Measurements from ENCODE around the gene LRRC41. TPM values are rescaled to one million over a fixed set of nuclear protein-coding genes. Genes with fewer than 3 reads are reported as not detected.

The LRRC41 gene
- total and polyA plus RNA-seq, 4 donors = 22.0 to 58.4 (median 27.7) TPM

DNA sequence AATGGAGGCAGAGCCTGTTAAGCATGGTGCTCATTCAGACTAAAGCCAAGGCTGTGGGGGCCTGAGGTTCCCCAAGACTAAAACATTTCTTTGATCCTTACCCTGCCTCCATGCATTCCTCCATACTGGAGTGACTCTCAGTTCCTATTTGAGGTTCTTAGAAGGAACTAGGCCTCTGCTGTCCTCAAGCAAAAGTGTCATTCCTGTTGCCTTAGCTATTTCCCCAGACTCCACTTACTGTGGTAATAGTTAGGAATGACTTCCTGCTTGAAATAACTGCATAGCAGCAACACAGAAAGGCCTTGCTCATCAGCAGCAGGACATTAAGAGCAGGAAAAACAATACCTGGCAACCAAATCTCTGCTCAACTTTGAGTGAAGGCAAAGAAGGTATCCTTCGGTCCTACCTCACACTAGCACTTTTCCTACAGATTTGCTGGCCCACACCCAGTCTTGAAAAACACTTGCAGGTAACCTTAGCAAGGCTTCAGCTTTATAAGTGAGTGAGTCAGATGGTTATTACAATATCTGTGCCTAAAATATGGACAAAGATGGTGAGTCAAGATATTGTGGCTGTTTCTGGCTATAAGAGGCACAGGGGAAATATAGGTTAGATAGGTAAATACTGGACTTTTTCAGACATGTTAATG, 14.8 kb downstream of the LRRC41 start:
- no peak overlapping the region for H3K27ac ChIP-seq (ENCODE audit: low read depth in 1 of 2, low read length in 2 of 2)
- no peak for DNase-seq (ENCODE audit: low spot score)
- no peaks in the 10 kb centered on the region for H3K27me3 ChIP-seq (ENCODE audit: control insufficient read depth in 4 of 4, insufficient read depth in 4 of 4, low read length in 3 of 4)
- peaks cover 19 to 39% (median 24%) of the 10 kb centered on the region in 4 donors for H3K36me3 ChIP-seq (ENCODE audit: control insufficient read depth in 4 of 4, insufficient read depth in 3 of 4, low read depth in 1 of 4, low read length in 3 of 4)
- no peak overlapping the region for H3K4me3 ChIP-seq (ENCODE audit: low read depth in 1 of 3, low read length in 3 of 3)
- no peak overlapping the region for H3K9ac ChIP-seq (ENCODE audit: low read depth in 1 of 2, low read length in 2 of 2)
- H3K4me1 ChIP-seq (ENCODE audit: control insufficient read depth in 4 of 4, insufficient read depth in 4 of 4, low read length in 3 of 4) = no peaks in the 10 kb centered on the region
- TF ChIP-seq HNF4G (IDR thresholded peaks at IDR 0.05) = no peak
- TF ChIP-seq, protein P1, sequence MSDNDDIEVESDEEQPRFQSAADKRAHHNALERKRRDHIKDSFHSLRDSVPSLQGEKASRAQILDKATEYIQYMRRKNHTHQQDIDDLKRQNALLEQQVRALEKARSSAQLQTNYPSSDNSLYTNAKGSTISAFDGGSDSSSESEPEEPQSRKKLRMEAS (IDR thresholded peaks at IDR 0.05) = no peak
- TF ChIP-seq RXRA (IDR thresholded peaks at IDR 0.05) = no peak
- TF ChIP-seq TAF1 (conservative IDR thresholded peaks at IDR 0.05) = no peak
- no peak for TF ChIP-seq FOXA1 (IDR thresholded peaks at IDR 0.05)
- TF ChIP-seq, protein P2, sequence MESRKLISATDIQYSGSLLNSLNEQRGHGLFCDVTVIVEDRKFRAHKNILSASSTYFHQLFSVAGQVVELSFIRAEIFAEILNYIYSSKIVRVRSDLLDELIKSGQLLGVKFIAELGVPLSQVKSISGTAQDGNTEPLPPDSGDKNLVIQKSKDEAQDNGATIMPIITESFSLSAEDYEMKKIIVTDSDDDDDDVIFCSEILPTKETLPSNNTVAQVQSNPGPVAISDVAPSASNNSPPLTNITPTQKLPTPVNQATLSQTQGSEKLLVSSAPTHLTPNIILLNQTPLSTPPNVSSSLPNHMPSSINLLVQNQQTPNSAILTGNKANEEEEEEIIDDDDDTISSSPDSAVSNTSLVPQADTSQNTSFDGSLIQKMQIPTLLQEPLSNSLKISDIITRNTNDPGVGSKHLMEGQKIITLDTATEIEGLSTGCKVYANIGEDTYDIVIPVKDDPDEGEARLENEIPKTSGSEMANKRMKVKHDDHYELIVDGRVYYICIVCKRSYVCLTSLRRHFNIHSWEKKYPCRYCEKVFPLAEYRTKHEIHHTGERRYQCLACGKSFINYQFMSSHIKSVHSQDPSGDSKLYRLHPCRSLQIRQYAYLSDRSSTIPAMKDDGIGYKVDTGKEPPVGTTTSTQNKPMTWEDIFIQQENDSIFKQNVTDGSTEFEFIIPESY (IDR thresholded peaks at IDR 0.05) = no peak
- no peak for TF ChIP-seq HNF4A (conservative IDR thresholded peaks at IDR 0.05)
- TF ChIP-seq EGR1 (IDR thresholded peaks at IDR 0.05; ENCODE audit: low read depth in 2 of 2) = no peak
- no peak for TF ChIP-seq SP1 (IDR thresholded peaks at IDR 0.05)
- no peak for TF ChIP-seq FOXA2 (IDR thresholded peaks at IDR 0.05)
- no peak for TF ChIP-seq RAD21 (IDR thresholded peaks at IDR 0.05)
- TF ChIP-seq YY1 (IDR thresholded peaks at IDR 0.05) = no peak
- 97% methylated on average over 1 of the region's 1 CpG for WGBS
- no peaks in the 10 kb centered on the region for H3K9me3 ChIP-seq (ENCODE audit: control insufficient read depth in 4 of 4, low read length in 3 of 4)

DNA sequence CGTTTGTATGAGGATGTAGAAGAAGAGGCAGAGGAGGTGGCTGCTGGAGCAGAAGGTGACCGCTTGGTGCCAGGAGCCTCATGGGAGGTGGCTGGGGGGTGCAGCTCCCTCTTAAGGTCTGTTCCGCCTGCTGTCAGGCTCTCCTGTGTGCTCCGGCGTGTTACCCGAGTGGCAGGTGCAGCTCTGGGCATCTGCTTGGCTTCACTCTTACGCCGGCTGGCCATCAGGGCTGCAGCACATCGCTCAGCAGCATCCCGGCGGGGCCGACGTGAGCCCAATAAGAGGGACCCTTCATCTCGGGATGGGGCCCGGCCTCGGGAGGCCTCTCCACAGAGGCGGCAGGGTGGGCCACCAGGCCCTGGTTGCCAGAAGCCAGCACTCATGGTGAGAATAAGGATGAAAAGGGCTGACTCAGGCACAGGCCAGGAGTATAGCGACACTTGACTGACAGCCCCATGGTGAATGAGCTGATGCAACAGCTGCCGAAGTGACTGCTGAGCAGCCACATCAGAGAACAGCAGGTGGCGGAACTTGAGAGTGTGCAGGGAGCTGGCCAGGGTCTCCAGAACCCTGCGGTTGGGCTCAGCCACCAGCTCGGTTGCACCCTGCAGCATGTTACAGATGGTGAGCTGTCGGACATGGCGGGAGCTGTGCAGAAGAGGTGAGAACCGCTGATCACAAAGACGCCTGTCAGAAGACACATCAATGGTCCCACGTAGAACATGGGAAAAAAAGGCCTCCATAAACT, 17.5 kb downstream of the LRRC41 start:
- Histone ChIP-seq H3K36me3 (ENCODE audit: control insufficient read depth in 4 of 4, insufficient read depth in 3 of 4, low read depth in 1 of 4, low read length in 3 of 4) (peaks cover 20 to 47% (median 32%) of the 10 kb centered on the region in 4 donors), H3K9me3 (ENCODE audit: control insufficient read depth in 4 of 4, low read length in 3 of 4) (no peaks in the 10 kb centered on the region), H3K27me3 (ENCODE audit: control insufficient read depth in 4 of 4, insufficient read depth in 4 of 4, low read length in 3 of 4) (no peaks in the 10 kb centered on the region), H3K27ac (ENCODE audit: low read depth in 1 of 2, low read length in 2 of 2) (no peak overlapping the region), H3K4me1 (ENCODE audit: control insufficient read depth in 4 of 4, insufficient read depth in 4 of 4, low read length in 3 of 4) (no peaks in the 10 kb centered on the region), H3K9ac (ENCODE audit: low read depth in 1 of 2, low read length in 2 of 2) (no peak overlapping the region), H3K4me3 (ENCODE audit: low read depth in 1 of 3, low read length in 3 of 3) (no peak overlapping the region)
- no peak for TF ChIP-seq HNF4A (conservative IDR thresholded peaks at IDR 0.05)
- TF ChIP-seq EGR1 (IDR thresholded peaks at IDR 0.05; ENCODE audit: low read depth in 2 of 2) = no peak
- TF ChIP-seq HNF4G (IDR thresholded peaks at IDR 0.05) = no peak
- TF ChIP-seq JUND (IDR thresholded peaks at IDR 0.05) = no peak
- TF ChIP-seq YY1 (IDR thresholded peaks at IDR 0.05) = no peak
- TF ChIP-seq, protein P3, sequence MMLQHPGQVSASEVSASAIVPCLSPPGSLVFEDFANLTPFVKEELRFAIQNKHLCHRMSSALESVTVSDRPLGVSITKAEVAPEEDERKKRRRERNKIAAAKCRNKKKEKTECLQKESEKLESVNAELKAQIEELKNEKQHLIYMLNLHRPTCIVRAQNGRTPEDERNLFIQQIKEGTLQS (IDR thresholded peaks at IDR 0.05) = no peak
- no peak for TF ChIP-seq FOXA2 (IDR thresholded peaks at IDR 0.05)
- no peak for TF ChIP-seq TAF1 (conservative IDR thresholded peaks at IDR 0.05)
- TF ChIP-seq, protein P4, sequence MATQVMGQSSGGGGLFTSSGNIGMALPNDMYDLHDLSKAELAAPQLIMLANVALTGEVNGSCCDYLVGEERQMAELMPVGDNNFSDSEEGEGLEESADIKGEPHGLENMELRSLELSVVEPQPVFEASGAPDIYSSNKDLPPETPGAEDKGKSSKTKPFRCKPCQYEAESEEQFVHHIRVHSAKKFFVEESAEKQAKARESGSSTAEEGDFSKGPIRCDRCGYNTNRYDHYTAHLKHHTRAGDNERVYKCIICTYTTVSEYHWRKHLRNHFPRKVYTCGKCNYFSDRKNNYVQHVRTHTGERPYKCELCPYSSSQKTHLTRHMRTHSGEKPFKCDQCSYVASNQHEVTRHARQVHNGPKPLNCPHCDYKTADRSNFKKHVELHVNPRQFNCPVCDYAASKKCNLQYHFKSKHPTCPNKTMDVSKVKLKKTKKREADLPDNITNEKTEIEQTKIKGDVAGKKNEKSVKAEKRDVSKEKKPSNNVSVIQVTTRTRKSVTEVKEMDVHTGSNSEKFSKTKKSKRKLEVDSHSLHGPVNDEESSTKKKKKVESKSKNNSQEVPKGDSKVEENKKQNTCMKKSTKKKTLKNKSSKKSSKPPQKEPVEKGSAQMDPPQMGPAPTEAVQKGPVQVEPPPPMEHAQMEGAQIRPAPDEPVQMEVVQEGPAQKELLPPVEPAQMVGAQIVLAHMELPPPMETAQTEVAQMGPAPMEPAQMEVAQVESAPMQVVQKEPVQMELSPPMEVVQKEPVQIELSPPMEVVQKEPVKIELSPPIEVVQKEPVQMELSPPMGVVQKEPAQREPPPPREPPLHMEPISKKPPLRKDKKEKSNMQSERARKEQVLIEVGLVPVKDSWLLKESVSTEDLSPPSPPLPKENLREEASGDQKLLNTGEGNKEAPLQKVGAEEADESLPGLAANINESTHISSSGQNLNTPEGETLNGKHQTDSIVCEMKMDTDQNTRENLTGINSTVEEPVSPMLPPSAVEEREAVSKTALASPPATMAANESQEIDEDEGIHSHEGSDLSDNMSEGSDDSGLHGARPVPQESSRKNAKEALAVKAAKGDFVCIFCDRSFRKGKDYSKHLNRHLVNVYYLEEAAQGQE (IDR thresholded peaks at IDR 0.05) = no peak
- TF ChIP-seq, protein P2 (IDR thresholded peaks at IDR 0.05) = no peak
- TF ChIP-seq, protein P1 (IDR thresholded peaks at IDR 0.05) = no peak
- TF ChIP-seq, protein P5, sequence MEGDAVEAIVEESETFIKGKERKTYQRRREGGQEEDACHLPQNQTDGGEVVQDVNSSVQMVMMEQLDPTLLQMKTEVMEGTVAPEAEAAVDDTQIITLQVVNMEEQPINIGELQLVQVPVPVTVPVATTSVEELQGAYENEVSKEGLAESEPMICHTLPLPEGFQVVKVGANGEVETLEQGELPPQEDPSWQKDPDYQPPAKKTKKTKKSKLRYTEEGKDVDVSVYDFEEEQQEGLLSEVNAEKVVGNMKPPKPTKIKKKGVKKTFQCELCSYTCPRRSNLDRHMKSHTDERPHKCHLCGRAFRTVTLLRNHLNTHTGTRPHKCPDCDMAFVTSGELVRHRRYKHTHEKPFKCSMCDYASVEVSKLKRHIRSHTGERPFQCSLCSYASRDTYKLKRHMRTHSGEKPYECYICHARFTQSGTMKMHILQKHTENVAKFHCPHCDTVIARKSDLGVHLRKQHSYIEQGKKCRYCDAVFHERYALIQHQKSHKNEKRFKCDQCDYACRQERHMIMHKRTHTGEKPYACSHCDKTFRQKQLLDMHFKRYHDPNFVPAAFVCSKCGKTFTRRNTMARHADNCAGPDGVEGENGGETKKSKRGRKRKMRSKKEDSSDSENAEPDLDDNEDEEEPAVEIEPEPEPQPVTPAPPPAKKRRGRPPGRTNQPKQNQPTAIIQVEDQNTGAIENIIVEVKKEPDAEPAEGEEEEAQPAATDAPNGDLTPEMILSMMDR (IDR thresholded peaks at IDR 0.05; ENCODE audit: low read depth, low read length, missing input control) = no peak
- TF ChIP-seq SP1 (IDR thresholded peaks at IDR 0.05) = no peak
- no peak for TF ChIP-seq GABPA (IDR thresholded peaks at IDR 0.05 in 1 of 2, conservative IDR thresholded peaks at IDR 0.05 in 1 of 2)
- no peak for TF ChIP-seq FOXA1 (IDR thresholded peaks at IDR 0.05)
- no peak for DNase-seq (ENCODE audit: low spot score)
- 94% methylated on average over 27 of the region's 27 CpGs for WGBS

Data from liver (tissue), 9 donors.